HCT116 (cell line): Measurements from ENCODE around the gene HBG1.

Experiments
- CBX3 ChIP-seq: IDR thresholded peaks from 2 replicates; pipeline ENCODE4 v1.6.1; 2012; ENCODE audit warnings: low read depth
- CEBPB ChIP-seq: IDR thresholded peaks from 2 replicates; pipeline ENCODE4 v1.6.1; 2012; ENCODE audit warnings: low read depth
- EZH2 ChIP-seq: fragments of 200-600 bp; sonication (generic); IDR thresholded peaks from 2 replicates; pipeline ENCODE4 v1.6.1; 2017; ENCODE audit warnings: antibody characterized with exemption, mixed run types
- EZH2phosphoT487 ChIP-seq: fragments of 200-600 bp; IDR thresholded peaks from 2 replicates; pipeline ENCODE4 v1.6.1; 2018; ENCODE audit warnings: antibody characterized with exemption, borderline replicate concordance
- POLR2A ChIP-seq: IDR thresholded peaks from 2 replicates; pipeline ENCODE4 v1.7.0; 2011; ENCODE audit warnings: borderline replicate concordance; ENCODE audit not compliant: insufficient read depth, insufficient read length; ENCODE audit errors: extremely low read depth
- POLR2AphosphoS5 ChIP-seq: IDR thresholded peaks from 2 replicates; pipeline ENCODE4 v1.6.1; 2011; ENCODE audit warnings: mild to moderate bottlenecking, low read depth, low read length, moderate library complexity
- RAD21 ChIP-seq: IDR thresholded peaks from 2 replicates; pipeline ENCODE4 v1.6.1; 2012; ENCODE audit warnings: low read depth, mild to moderate bottlenecking
- SIN3A ChIP-seq: IDR thresholded peaks from 2 replicates; pipeline ENCODE4 v1.6.1; 2012; ENCODE audit warnings: low read depth
- SRF ChIP-seq: IDR thresholded peaks from 2 replicates; pipeline ENCODE4 v1.6.1; 2012; ENCODE audit warnings: low read depth
- ZFX ChIP-seq: fragments of 450-650 bp; IDR thresholded peaks from 2 replicates; pipeline ENCODE4 v1.6.1; 2017
- TF ChIP-seq, protein P1 (sequence below), 3 experiments: fragments of 200-600 bp in 1 of 3; sonication (generic) in 1 of 3; IDR thresholded peaks in 2 of 3; conservative IDR thresholded peaks in 1 of 3; 2 replicates each; pipeline ENCODE4 v1.5.1; 2012 to 2017; ENCODE audit warnings: low read depth in 2 of 3, low read length in 2 of 3, antibody characterized with exemption in 1 of 3, borderline replicate concordance in 1 of 3, control low read depth in 1 of 3, mild to moderate bottlenecking in 1 of 3, mixed read lengths in 1 of 3, mixed run types in 1 of 3, moderate library complexity in 1 of 3; ENCODE audit not compliant: insufficient read depth in 1 of 3
- TF ChIP-seq, protein P2 (sequence below): IDR thresholded peaks from 2 replicates; pipeline ENCODE4 v1.6.1; 2012; ENCODE audit warnings: low read depth
- TF ChIP-seq, protein P3 (sequence below): IDR thresholded peaks from 2 replicates; pipeline ENCODE4 v1.6.1; 2012
- TF ChIP-seq, protein P4 (sequence below): IDR thresholded peaks from 2 replicates; pipeline ENCODE4 v1.6.1; 2011; ENCODE audit warnings: mild to moderate bottlenecking, low read length, moderate library complexity; ENCODE audit not compliant: insufficient replicate concordance; ENCODE audit errors: extremely low read depth

DNA sequence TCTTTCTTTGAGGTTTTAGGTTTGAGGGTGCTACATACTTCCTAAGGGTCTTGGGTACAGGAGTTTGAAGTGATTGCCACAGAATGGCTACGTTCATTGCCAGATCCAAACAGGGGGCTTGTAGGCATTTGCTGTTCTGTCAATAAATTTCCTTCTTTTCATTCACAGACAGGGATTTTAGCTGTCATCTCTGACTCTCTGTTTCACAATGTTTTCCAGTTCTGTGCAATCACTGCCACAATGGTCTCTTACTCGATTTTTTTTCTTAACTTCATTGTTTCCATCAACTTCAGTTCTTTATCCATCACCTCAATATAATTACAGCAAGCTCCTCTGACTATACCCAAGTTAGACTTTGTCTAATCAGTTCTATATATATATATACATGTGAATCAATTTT lies 9.2 kb downstream of the HBG1 start:
- TF ChIP-seq, protein P1, sequence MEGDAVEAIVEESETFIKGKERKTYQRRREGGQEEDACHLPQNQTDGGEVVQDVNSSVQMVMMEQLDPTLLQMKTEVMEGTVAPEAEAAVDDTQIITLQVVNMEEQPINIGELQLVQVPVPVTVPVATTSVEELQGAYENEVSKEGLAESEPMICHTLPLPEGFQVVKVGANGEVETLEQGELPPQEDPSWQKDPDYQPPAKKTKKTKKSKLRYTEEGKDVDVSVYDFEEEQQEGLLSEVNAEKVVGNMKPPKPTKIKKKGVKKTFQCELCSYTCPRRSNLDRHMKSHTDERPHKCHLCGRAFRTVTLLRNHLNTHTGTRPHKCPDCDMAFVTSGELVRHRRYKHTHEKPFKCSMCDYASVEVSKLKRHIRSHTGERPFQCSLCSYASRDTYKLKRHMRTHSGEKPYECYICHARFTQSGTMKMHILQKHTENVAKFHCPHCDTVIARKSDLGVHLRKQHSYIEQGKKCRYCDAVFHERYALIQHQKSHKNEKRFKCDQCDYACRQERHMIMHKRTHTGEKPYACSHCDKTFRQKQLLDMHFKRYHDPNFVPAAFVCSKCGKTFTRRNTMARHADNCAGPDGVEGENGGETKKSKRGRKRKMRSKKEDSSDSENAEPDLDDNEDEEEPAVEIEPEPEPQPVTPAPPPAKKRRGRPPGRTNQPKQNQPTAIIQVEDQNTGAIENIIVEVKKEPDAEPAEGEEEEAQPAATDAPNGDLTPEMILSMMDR (IDR thresholded peaks at IDR 0.05 in 2 of 3, conservative IDR thresholded peaks at IDR 0.05 in 1 of 3; ENCODE audit: borderline replicate concordance in 1 of 3, insufficient read depth in 1 of 3, low read depth in 2 of 3, low read length in 2 of 3), result no peak
- no peak for TF ChIP-seq POLR2AphosphoS5
- TF ChIP-seq, protein P2, sequence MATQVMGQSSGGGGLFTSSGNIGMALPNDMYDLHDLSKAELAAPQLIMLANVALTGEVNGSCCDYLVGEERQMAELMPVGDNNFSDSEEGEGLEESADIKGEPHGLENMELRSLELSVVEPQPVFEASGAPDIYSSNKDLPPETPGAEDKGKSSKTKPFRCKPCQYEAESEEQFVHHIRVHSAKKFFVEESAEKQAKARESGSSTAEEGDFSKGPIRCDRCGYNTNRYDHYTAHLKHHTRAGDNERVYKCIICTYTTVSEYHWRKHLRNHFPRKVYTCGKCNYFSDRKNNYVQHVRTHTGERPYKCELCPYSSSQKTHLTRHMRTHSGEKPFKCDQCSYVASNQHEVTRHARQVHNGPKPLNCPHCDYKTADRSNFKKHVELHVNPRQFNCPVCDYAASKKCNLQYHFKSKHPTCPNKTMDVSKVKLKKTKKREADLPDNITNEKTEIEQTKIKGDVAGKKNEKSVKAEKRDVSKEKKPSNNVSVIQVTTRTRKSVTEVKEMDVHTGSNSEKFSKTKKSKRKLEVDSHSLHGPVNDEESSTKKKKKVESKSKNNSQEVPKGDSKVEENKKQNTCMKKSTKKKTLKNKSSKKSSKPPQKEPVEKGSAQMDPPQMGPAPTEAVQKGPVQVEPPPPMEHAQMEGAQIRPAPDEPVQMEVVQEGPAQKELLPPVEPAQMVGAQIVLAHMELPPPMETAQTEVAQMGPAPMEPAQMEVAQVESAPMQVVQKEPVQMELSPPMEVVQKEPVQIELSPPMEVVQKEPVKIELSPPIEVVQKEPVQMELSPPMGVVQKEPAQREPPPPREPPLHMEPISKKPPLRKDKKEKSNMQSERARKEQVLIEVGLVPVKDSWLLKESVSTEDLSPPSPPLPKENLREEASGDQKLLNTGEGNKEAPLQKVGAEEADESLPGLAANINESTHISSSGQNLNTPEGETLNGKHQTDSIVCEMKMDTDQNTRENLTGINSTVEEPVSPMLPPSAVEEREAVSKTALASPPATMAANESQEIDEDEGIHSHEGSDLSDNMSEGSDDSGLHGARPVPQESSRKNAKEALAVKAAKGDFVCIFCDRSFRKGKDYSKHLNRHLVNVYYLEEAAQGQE, result no peak
- TF ChIP-seq CEBPB, result no peak
- no peak for TF ChIP-seq CBX3
- no peak for TF ChIP-seq EZH2
- TF ChIP-seq POLR2A, result no peak
- TF ChIP-seq, protein P3, sequence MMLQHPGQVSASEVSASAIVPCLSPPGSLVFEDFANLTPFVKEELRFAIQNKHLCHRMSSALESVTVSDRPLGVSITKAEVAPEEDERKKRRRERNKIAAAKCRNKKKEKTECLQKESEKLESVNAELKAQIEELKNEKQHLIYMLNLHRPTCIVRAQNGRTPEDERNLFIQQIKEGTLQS, result no peak
- TF ChIP-seq SIN3A, result no peak
- TF ChIP-seq, protein P4, sequence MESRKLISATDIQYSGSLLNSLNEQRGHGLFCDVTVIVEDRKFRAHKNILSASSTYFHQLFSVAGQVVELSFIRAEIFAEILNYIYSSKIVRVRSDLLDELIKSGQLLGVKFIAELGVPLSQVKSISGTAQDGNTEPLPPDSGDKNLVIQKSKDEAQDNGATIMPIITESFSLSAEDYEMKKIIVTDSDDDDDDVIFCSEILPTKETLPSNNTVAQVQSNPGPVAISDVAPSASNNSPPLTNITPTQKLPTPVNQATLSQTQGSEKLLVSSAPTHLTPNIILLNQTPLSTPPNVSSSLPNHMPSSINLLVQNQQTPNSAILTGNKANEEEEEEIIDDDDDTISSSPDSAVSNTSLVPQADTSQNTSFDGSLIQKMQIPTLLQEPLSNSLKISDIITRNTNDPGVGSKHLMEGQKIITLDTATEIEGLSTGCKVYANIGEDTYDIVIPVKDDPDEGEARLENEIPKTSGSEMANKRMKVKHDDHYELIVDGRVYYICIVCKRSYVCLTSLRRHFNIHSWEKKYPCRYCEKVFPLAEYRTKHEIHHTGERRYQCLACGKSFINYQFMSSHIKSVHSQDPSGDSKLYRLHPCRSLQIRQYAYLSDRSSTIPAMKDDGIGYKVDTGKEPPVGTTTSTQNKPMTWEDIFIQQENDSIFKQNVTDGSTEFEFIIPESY, result no peak
- TF ChIP-seq EZH2phosphoT487, result no peak
- no peak for TF ChIP-seq ZFX
- TF ChIP-seq SRF, result no peak
- TF ChIP-seq RAD21, result no peak
